ENCODE data around the gene GRAMD1B. TPM values are rescaled to one million over a fixed set of nuclear protein-coding genes. Genes with fewer than 3 reads are reported as not detected.
"Not testable (repeated sequence)": the region's sequence is repeated elsewhere in the genome, so short reads cannot be mapped to it uniquely, and the experiment has no call there.

Gene GRAMD1B
- total and polyA plus RNA-seq, 2 donors (not counting 1 experiment from before 2014, with no cell fraction given): 0.58 to 11.6 TPM

GRCh38 chr11:123569393-123569792, 139.3 kb downstream of the GRAMD1B start:
- Histone ChIP-seq H3K4me2 (replicated peaks; ENCODE audit: low read depth, low read length, poor library complexity, severe bottlenecking) (no peak overlapping the region), H3K27me3 (replicated peaks in 1 of 4; ENCODE audit: control extremely low read depth in 1 of 4, control insufficient read depth in 3 of 4, insufficient read depth in 4 of 4, low read length in 3 of 4) (no peaks in the 10 kb centered on the region), H4K20me1 (ENCODE audit: control insufficient read depth, insufficient read depth, low read length, poor library complexity, severe bottlenecking) (no peaks in the 10 kb centered on the region), H2AFZ (ENCODE audit: insufficient read depth, low read depth, low read length, poor library complexity, severe bottlenecking) (no peak overlapping the region), H3K4me1 (ENCODE audit: control insufficient read depth in 2 of 2, insufficient read depth in 2 of 2, low read length in 2 of 2) (no peaks in the 10 kb centered on the region), H3K79me2 (ENCODE audit: control insufficient read depth, insufficient read depth, low read length) (no peaks in the 10 kb centered on the region), H3K9ac (ENCODE audit: low read length) (no peak overlapping the region), H3K36me3 (replicated peaks in 1 of 2; ENCODE audit: control extremely low read depth in 1 of 2, control insufficient read depth in 1 of 2, extremely low read depth in 1 of 2, insufficient read depth in 2 of 2, low read length in 1 of 2) (no peaks in the 10 kb centered on the region), H3K4me3 (ENCODE audit: control extremely low read depth in 1 of 5, extremely low read depth in 1 of 5, insufficient read depth in 1 of 5, low read depth in 2 of 5, low read length in 4 of 5) (no peak overlapping the region), H3K9me3 (ENCODE audit: control extremely low read depth in 1 of 3, control insufficient read depth in 2 of 3, insufficient read depth in 1 of 3, low read length in 2 of 3) (no peaks in the 10 kb centered on the region), H3K27ac (ENCODE audit: low read length in 2 of 2) (no peak overlapping the region)
- Mint-ChIP-seq H3K9me3 (ENCODE audit: insufficient read depth) (no peaks in the 10 kb centered on the region), H3K27ac (no peak overlapping the region), H3K4me1 (no peaks in the 10 kb centered on the region), H3K4me3 (no peak overlapping the region), H3K27me3 (no peaks in the 10 kb centered on the region)
- no peak for TF ChIP-seq EZH2 (IDR thresholded peaks at IDR 0.05; ENCODE audit: borderline replicate concordance, insufficient read depth, low read depth, low read length, poor library complexity, severe bottlenecking)
- TF ChIP-seq, protein P1, sequence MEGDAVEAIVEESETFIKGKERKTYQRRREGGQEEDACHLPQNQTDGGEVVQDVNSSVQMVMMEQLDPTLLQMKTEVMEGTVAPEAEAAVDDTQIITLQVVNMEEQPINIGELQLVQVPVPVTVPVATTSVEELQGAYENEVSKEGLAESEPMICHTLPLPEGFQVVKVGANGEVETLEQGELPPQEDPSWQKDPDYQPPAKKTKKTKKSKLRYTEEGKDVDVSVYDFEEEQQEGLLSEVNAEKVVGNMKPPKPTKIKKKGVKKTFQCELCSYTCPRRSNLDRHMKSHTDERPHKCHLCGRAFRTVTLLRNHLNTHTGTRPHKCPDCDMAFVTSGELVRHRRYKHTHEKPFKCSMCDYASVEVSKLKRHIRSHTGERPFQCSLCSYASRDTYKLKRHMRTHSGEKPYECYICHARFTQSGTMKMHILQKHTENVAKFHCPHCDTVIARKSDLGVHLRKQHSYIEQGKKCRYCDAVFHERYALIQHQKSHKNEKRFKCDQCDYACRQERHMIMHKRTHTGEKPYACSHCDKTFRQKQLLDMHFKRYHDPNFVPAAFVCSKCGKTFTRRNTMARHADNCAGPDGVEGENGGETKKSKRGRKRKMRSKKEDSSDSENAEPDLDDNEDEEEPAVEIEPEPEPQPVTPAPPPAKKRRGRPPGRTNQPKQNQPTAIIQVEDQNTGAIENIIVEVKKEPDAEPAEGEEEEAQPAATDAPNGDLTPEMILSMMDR (IDR thresholded peaks at IDR 0.05): no peak
- ATAC-seq (ENCODE audit: low read depth) (no peak), DNase-seq (no peak)
- CTCF ChIA-PET: interaction anchor here (1.8 to 4.8 kb wide), 3 partner anchors 7 to 15 kb away, joined by 4 to 27 read pairs (median 4); no protein-coding TSS in a partner anchor
- 100% methylated on average over 1 of the region's 5 CpGs for WGBS (ENCODE audit: insufficient coverage)
- intact Hi-C loops (cut with micrococcal nuclease): no loop called here
- POLR2A ChIA-PET: no interaction called here

- Histone ChIP-seq H3K4me3 (ENCODE audit: control extremely low read depth in 1 of 5, extremely low read depth in 1 of 5, insufficient read depth in 1 of 5, low read depth in 2 of 5, low read length in 4 of 5) (no peak overlapping the region), H3K4me2 (replicated peaks; ENCODE audit: low read depth, low read length, poor library complexity, severe bottlenecking) (no peak overlapping the region), H3K79me2 (ENCODE audit: control insufficient read depth, insufficient read depth, low read length) (no peaks in the 10 kb centered on the region), H3K36me3 (replicated peaks in 1 of 2; ENCODE audit: control extremely low read depth in 1 of 2, control insufficient read depth in 1 of 2, extremely low read depth in 1 of 2, insufficient read depth in 2 of 2, low read length in 1 of 2) (no peaks in the 10 kb centered on the region), H4K20me1 (ENCODE audit: control insufficient read depth, insufficient read depth, low read length, poor library complexity, severe bottlenecking) (no peaks in the 10 kb centered on the region), H3K27ac (ENCODE audit: low read length in 2 of 2) (no peak overlapping the region), H3K9me3 (ENCODE audit: control extremely low read depth in 1 of 3, control insufficient read depth in 2 of 3, insufficient read depth in 1 of 3, low read length in 2 of 3) (no peaks in the 10 kb centered on the region), H3K27me3 (replicated peaks in 1 of 4; ENCODE audit: control extremely low read depth in 1 of 4, control insufficient read depth in 3 of 4, insufficient read depth in 4 of 4, low read length in 3 of 4) (no peaks in the 10 kb centered on the region), H3K9ac (ENCODE audit: low read length) (no peak overlapping the region), H2AFZ (ENCODE audit: insufficient read depth, low read depth, low read length, poor library complexity, severe bottlenecking) (no peak overlapping the region), H3K4me1 (ENCODE audit: control insufficient read depth in 2 of 2, insufficient read depth in 2 of 2, low read length in 2 of 2) (no peaks in the 10 kb centered on the region)
- ChIA-PET CTCF (interaction anchor here (1.0 to 2.5 kb wide), 5 partner anchors 7 to 92 kb away, joined by 3 to 13 read pairs (median 3); no protein-coding TSS in a partner anchor), POLR2A (no interaction called here)
- Mint-ChIP-seq H3K27ac (no peak overlapping the region), H3K4me3 (no peak overlapping the region), H3K27me3 (no peaks in the 10 kb centered on the region), H3K9me3 (ENCODE audit: insufficient read depth) (no peaks in the 10 kb centered on the region), H3K4me1 (peaks cover 5% of the 10 kb centered on the region)
- TF ChIP-seq, protein P1 (IDR thresholded peaks at IDR 0.05): no peak
- no peak for TF ChIP-seq EZH2 (IDR thresholded peaks at IDR 0.05; ENCODE audit: borderline replicate concordance, insufficient read depth, low read depth, low read length, poor library complexity, severe bottlenecking)
- intact Hi-C loops (cut with micrococcal nuclease): no loop called here
- DNase-seq (no peak), ATAC-seq (ENCODE audit: low read depth) (no peak)
- WGBS (ENCODE audit: insufficient coverage): 92% methylated on average over 4 of the region's 9 CpGs
These were observed 141.0 kb downstream of the GRAMD1B start for GRCh38 chr11:123570939-123571580.

- H3K4me2 ChIP-seq (replicated peaks; ENCODE audit: low read depth, low read length, poor library complexity, severe bottlenecking); H3K27ac ChIP-seq (ENCODE audit: low read length in 2 of 2); H3K79me2 ChIP-seq (ENCODE audit: control insufficient read depth, insufficient read depth, low read length); H2AFZ ChIP-seq (ENCODE audit: insufficient read depth, low read depth, low read length, poor library complexity, severe bottlenecking); H3K9me3 Mint-ChIP-seq (ENCODE audit: insufficient read depth); H4K20me1 ChIP-seq (ENCODE audit: control insufficient read depth, insufficient read depth, low read length, poor library complexity, severe bottlenecking); H3K4me3 ChIP-seq (ENCODE audit: control extremely low read depth in 1 of 5, extremely low read depth in 1 of 5, insufficient read depth in 1 of 5, low read depth in 2 of 5, low read length in 4 of 5); H3K27ac Mint-ChIP-seq; H3K4me3 Mint-ChIP-seq; H3K9ac ChIP-seq (ENCODE audit: low read length); H3K27me3 ChIP-seq (replicated peaks in 1 of 4; ENCODE audit: control extremely low read depth in 1 of 4, control insufficient read depth in 3 of 4, insufficient read depth in 4 of 4, low read length in 3 of 4); ATAC-seq (ENCODE audit: low read depth); H3K9me3 ChIP-seq (ENCODE audit: control extremely low read depth in 1 of 3, control insufficient read depth in 2 of 3, insufficient read depth in 1 of 3, low read length in 2 of 3); H3K27me3 Mint-ChIP-seq; H3K36me3 ChIP-seq (replicated peaks in 1 of 2; ENCODE audit: control extremely low read depth in 1 of 2, control insufficient read depth in 1 of 2, extremely low read depth in 1 of 2, insufficient read depth in 2 of 2, low read length in 1 of 2); H3K4me1 ChIP-seq (ENCODE audit: control insufficient read depth in 2 of 2, insufficient read depth in 2 of 2, low read length in 2 of 2); POLR2A ChIA-PET; DNase-seq; intact Hi-C loops (cut with micrococcal nuclease): not testable (repeated sequence)
- CTCF ChIA-PET: interaction anchor here (1.3 to 2.5 kb wide), 3 partner anchors 8 to 94 kb away, joined by 4 to 13 read pairs (median 5); no protein-coding TSS in a partner anchor
- peaks cover 15% of the 10 kb centered on the region for H3K4me1 Mint-ChIP-seq
- WGBS (ENCODE audit: insufficient coverage): over 99% methylated on average over 21 of the region's 21 CpGs
These were observed 142.7 kb downstream of the GRAMD1B start for GRCh38 chr11:123572791-123573190.
